Astrocyte of the hippocampus (primary cell): ENCODE measurements around the gene RCOR3.
A peak's percentile ranks its signal among the peaks of the same experiment; 100 is the strongest.
"Not testable (repeated sequence)": the region's sequence is repeated elsewhere in the genome, so short reads cannot be mapped to it uniquely, and the experiment has no call there.

Experiments
- DNase-seq: peaks from one replicate; pipeline ENCODE4 v3.0.0; 2011; ENCODE audit warnings: low read depth, low spot score

The RCOR3 gene

GRCh38 chr1:211258756-211259637, at the start of gene RCOR3:
TSS of gene RCOR3 (plus strand) at chr1:211259366. CDS start at chr1:211259561, 195 bp downstream.
- DNase-seq = peak; percentile 96

DNA sequence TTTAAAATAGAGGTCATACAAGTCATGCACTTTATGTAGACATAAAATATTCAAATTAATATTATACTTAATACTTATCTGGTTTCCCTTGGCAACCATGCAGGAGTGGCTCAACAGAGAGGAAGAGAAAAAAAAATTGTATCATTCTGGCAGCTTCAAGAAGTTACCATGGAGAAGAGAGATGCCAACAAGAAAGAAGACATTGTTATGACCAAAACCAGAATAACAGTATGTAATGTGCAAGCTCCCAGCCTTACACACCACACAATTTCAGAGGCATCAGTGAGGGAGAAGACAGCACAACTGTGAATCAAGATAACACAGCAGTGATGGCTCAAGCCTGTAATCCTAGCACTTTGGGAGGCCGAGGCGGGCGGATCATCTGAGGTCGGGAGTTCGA, 49.1 kb upstream of the RCOR3 start:
- no peak for DNase-seq

DNA sequence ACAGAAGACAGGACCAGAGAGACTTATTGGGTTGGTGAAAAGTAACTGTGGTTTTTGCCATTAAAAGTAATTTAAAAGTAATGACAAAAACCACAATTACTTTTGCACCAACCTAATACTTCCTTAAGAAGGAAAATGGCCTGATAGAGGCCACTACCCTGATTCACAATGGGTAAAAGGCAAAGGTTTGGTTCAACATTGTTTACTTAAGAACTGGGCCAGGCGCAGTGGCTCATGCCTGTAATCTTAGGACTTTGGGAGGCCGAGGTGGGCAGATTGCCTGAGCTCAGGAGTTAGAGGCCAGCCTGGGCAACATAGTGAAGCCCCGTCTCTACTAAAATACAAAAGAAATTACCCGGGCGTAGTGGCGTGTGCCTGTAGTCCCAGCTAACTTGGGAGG, 48.2 kb upstream of the RCOR3 start:
- no peak for DNase-seq

GRCh38 chr1:211213702-211214101, 45.5 kb upstream of the RCOR3 start:
- no peak for DNase-seq

DNA sequence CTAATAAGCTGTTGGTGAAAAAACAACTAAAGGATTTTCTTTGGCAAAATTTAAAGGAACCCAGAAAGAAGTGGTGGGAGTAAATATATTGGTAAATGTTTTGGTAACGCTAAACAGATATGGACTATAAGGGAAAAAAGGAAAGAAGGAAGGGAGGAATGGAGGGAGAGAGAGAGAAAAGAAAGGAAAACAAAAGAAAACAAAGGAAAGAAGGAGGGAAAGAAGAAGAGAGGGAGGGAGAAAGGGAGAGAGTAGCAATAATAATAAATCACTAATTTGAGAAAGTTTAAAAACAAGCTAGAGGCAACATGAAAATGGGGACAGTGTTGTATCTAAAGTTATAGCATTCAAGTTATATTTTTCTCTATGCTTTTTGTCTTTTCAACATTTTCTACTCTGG, 43.6 kb upstream of the RCOR3 start:
- no peak for DNase-seq

- DNase-seq = no peak
These were observed 41.8 kb upstream of the RCOR3 start for GRCh38 chr1:211217392-211217791.

DNA sequence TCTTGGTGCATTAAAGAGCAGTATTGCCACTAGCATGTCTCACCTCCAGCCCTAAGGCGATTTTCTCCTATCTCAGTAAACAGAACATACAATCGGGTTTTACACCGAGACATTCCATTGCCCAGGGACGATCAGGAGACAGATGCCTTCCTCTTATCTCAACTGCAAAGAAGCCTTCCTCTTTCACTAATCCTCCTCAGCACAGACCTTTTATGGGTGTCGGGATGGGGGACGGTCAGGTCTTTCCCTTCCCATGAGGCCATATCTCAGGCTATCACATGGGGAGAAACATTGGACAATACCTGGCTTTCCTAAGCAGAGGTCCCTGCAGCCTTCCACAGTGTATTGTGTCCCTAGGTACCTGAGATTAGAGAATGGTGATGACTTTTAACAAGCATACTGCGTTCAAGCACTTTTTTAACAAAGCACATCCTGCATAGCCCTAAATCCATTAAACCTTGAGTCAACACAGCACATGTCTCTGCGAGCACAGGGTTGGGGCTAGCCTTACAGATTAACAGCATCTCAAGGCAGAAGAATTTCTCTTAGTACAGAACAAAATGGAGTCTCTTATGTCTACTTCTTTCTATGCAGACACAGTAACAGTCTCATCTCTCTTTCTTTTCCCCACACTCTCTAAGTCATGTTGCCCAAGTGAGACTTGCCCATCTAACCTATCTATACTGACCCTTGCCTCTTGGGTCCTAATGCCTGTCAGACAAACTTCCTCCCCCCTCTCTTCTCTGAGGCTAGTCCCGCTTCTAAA, 36.5 kb upstream of the RCOR3 start:
- not testable (repeated sequence) for DNase-seq

DNA sequence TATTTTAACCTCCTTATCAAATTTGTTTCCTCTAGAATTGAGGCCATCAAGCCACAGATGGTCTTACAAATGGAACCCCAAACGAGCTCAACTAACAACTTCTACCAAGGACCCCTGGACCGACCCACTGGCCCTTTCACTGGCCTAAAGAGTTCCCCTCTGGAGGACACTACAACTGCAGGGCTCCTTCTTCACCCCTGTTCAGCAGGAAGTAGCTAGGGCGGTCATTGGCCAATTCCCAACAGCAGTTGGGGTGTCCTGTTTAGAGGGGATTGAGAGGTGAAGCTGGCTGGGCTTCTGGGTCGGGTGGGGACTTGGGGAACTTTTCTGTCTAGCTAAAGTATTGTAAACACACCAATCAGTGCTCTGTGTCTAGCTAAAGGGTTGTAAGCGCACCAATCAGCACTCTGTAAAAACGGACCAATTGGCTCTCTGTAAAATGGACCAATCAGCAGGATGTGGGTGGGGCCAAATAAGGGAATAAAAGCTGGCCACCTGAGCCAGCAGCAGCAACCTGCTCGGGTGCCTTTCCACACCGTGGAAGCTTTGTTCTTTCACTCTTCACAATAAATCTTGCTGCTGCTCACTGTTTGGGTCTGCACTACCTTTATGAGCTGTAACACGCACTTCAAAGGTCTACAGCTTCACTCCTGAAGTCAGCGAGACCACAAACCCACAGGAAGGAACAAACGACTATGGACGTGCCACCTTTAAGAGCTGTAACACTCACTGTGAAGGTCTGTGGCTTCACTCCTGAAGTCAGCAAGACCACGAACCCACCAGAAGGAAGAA, 30.4 kb upstream of the RCOR3 start:
- not testable (repeated sequence) for DNase-seq

- DNase-seq = no peak
These were observed 29.8 kb upstream of the RCOR3 start for GRCh38 chr1:211229365-211229759.

DNA sequence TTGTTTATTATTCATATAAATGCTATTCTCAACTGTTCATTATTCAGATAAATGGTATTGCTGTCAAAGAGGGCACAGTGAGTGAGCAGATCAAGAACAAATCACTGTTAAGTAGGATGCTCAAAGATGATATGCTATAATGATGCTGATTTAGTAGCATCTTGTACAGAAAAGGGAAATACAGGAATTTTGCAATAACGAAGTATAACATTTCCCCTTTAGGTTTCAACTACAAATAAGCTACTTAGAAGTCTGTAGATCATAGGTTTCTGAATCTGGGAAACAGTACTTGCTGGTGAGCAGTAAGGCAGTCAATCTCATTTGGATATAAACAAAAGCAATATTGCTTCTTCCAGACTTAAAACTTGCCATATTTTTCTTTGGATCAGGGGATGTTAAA, 27.3 kb upstream of the RCOR3 start:
- DNase-seq = no peak

- peak; percentile 66 for DNase-seq
These were observed 22.4 kb upstream of the RCOR3 start for GRCh38 chr1:211236633-211237320.

- no peak for DNase-seq
These were observed 21.6 kb upstream of the RCOR3 start for GRCh38 chr1:211237579-211237978.

DNA sequence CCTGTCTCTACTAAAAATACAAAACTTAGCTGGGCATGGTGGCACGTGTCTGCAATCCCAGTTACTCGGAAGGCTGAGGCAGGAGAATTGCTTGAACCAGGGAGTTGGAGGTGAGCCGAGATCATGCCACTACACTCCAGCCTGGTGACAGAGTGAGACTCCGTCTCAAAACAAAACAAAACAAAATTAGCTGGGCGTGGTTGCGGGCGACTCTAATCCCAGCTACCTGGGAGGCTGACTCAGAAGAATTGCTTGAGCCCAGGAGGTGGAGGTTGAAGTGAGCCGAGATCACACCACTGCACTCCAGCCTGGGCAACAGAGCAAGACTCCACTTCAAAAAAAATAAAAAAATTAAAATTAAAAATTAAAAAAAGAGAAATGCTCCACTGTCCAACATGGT, 18.6 kb upstream of the RCOR3 start:
- not testable (repeated sequence) for DNase-seq

DNA sequence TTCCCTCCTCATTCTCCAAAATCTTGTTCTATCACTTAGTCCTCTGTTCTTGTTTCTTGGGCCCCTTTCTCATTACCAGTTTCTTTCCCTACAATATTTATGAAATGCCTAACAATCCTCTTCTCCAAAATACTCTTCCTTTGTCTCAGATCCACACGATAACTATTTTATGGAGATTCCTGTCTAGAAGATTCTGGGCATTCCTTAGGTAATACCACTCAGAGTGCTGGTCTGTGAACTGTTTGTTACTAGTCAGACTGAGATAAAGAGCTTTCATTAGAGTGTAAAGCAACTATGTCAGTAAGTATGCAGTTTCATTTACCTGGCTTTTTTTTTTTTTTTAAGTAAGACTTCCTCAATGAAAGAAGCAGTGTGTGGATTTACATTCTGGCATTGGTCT, 18.1 kb upstream of the RCOR3 start:
- no peak for DNase-seq

GRCh38 chr1:211243639-211244038, 15.5 kb upstream of the RCOR3 start:
- not testable (repeated sequence) for DNase-seq

DNA sequence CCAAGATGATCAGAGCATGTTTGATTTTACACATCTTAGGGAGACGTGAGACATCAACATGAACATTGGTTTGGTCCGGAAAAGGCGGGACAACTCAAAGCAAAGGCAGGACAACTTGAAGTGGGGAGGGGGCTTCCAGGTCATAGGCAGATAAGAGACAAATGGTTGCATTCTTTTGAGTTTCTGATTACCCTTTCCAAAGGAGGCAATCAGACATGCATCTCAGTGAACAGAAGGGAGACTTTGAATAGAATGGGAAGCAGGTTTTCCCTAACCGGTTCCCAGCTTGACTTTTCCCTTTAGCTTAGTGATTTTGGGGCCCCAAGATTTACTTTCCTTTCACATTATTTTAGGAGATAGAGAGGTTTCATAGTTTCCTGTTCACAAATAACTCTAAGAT, 12.6 kb upstream of the RCOR3 start:
- DNase-seq = not testable (repeated sequence)

- DNase-seq = peak; percentile 8
These were observed 11.2 kb upstream of the RCOR3 start for GRCh38 chr1:211247921-211248320.

DNA sequence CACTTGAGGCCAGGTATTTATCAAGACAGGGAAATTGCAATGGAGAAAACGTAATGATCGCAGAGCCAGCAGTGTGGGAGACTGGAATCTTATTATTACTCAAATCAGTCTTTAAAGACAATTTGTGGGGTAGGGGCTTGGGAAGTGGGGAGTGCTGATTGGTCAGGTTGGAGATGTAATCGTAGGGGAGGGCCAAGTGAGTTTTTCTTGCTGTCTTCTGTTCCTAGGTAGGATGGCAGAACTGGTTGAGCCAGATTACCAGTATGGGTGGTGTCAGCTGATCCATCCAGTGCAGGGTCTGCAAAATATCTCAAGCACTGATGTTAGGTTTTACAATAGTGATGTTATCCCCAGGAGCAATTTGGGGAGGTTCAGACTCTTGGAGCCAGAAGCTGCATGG, 9.6 kb upstream of the RCOR3 start:
- DNase-seq = not testable (repeated sequence)

DNA sequence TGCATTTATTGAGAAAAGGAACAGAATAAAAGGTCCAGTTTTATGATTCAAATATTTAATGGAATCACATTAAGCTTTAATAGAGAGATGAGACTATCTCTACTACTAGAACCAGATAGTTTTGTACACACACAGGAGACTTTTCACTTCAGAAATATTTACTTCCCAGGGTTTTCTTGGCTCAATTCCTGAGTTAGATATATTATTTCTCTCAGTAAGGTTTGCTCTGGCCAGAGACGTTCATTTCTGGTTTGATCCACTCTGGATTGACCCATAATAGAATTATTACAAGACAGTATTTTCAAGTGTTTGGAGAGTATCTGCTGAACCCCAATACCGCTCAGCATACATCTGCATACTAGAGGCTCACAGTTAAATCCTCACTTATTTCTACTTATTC, 1.3 kb upstream of the RCOR3 start:
- no peak for DNase-seq

DNA sequence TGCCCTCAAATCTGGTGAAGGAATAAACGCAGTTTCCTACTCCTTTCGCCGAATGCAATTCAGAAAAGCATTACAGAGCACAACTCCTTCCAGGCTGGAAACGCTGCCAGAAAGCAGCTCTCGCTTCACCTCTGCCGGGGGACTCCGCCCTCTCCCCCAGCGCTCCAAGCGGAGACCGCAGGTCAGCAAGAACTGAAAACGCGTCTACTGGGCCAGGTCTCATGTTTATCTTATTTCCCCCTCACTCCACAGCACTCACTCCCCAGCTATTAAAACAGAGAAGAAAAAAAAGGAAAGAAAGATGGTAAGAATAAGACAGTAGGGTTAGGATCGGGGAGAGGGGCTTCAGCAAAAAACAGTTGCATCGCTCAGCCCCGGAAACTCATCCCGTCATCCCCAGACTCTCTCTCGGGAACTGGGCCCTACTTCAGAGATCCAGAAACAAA, 833 bp upstream of the RCOR3 start:
- DNase-seq = peak; percentile 92

GRCh38 chr1:211259638-211260126, 516 bp downstream of the RCOR3 start:
- DNase-seq = peak; percentile 77
